ENCODE results near the gene SCRN2. TPM values are rescaled to one million over a fixed set of nuclear protein-coding genes. Genes with fewer than 3 reads are reported as not detected.

The SCRN2 gene
- total and polyA plus RNA-seq, 7 donors: 22.5 to 44.6 (median 28.8) TPM

DNA sequence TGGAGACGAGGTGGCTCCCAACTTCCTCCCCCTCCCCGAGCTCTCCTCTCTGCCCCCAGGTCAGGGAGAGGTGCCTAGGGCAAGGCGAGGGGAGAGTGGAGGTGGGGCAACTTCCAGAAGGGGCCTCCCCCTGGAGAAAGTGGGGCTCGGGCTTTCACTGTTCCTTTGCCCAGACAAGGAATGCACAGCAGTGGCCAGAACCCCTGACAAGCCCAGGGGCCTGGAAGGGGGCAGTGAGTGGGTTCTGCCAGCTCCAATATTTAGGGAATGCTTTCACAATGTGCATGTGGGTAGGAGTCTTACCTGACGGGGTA, 43.3 kb upstream of the SCRN2 start:
- DNase-seq: no peak
- intact Hi-C loops (cut with DNase I): no loop called here

GRCh38 chr17:47883589-47884426, 42.7 kb upstream of the SCRN2 start:
- Histone ChIP-seq H3K4me1 (peaks cover 0 to 8% (median 0%) of the 10 kb centered on the region in 4 donors), H3K9me3 (no peaks in the 10 kb centered on the region), H3K27me3 (peaks cover 0 to 8% (median 7%) of the 10 kb centered on the region in 3 donors), H3K36me3 (no peaks in the 10 kb centered on the region), H3K4me3 (no peak overlapping the region), H3K27ac (no peak overlapping the region)
- no peak for DNase-seq
- intact Hi-C loops (cut with DNase I): no loop called here
- WGBS, 2 donors: 38 to 65% methylated on average over 9 of the region's 9 CpGs
- TF ChIP-seq EP300 (IDR thresholded peaks at IDR 0.05): no peak
- TF ChIP-seq, protein P1, sequence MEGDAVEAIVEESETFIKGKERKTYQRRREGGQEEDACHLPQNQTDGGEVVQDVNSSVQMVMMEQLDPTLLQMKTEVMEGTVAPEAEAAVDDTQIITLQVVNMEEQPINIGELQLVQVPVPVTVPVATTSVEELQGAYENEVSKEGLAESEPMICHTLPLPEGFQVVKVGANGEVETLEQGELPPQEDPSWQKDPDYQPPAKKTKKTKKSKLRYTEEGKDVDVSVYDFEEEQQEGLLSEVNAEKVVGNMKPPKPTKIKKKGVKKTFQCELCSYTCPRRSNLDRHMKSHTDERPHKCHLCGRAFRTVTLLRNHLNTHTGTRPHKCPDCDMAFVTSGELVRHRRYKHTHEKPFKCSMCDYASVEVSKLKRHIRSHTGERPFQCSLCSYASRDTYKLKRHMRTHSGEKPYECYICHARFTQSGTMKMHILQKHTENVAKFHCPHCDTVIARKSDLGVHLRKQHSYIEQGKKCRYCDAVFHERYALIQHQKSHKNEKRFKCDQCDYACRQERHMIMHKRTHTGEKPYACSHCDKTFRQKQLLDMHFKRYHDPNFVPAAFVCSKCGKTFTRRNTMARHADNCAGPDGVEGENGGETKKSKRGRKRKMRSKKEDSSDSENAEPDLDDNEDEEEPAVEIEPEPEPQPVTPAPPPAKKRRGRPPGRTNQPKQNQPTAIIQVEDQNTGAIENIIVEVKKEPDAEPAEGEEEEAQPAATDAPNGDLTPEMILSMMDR (IDR thresholded peaks at IDR 0.05): no peak
- no peak for TF ChIP-seq POLR2AphosphoS5 (IDR thresholded peaks at IDR 0.05)
- no peak for TF ChIP-seq POLR2A (IDR thresholded peaks at IDR 0.05)

More for the DNA sequence above, 43.3 kb upstream of the SCRN2 start:
- Histone ChIP-seq H3K36me3 (no peaks in the 10 kb centered on the region), H3K27ac (no peak overlapping the region), H3K4me1 (peaks cover 0 to 8% (median 0%) of the 10 kb centered on the region in 4 donors), H3K27me3 (peaks cover 0 to 8% (median 7%) of the 10 kb centered on the region in 3 donors), H3K4me3 (no peak overlapping the region), H3K9me3 (no peaks in the 10 kb centered on the region)
- WGBS, 2 donors: 8 to 50% methylated on average over 5 of the region's 5 CpGs
- no peak for TF ChIP-seq EP300 (IDR thresholded peaks at IDR 0.05)
- TF ChIP-seq POLR2A (IDR thresholded peaks at IDR 0.05): no peak

- Histone ChIP-seq H3K27ac (peak overlapping the region in 2 of 4 donors; percentile 25 to 40), H3K4me3 (peak overlapping the region in 2 of 4 donors; percentile 10 to 19), H3K4me1 (peaks cover 0 to 8% (median 0%) of the 10 kb centered on the region in 4 donors), H3K36me3 (no peaks in the 10 kb centered on the region), H3K27me3 (peaks cover 0 to 12% (median 7%) of the 10 kb centered on the region in 3 donors), H3K9me3 (no peaks in the 10 kb centered on the region)
- DNase-seq: no peak
- WGBS, 2 donors: 80 to 84% methylated on average over 9 of the region's 9 CpGs
- TF ChIP-seq EP300 (IDR thresholded peaks at IDR 0.05) (no peak), POLR2AphosphoS5 (IDR thresholded peaks at IDR 0.05) (no peak), POLR2A (IDR thresholded peaks at IDR 0.05) (no peak)
- TF ChIP-seq, protein P1 (IDR thresholded peaks at IDR 0.05): no peak
- intact Hi-C loops (cut with DNase I): no loop called here
These were observed 41.9 kb upstream of the SCRN2 start for GRCh38 chr17:47882695-47883588.

- DNase-seq: no peak
- no peaks in the 10 kb centered on the region for H3K36me3 ChIP-seq
- H3K27me3 ChIP-seq: peaks cover 0 to 18% (median 7%) of the 10 kb centered on the region in 3 donors
- H3K4me3 ChIP-seq: peak overlapping the region in 2 of 4 donors; percentile 10 to 19
- intact Hi-C loops (cut with DNase I): no loop called here
- H3K9me3 ChIP-seq: no peaks in the 10 kb centered on the region
- TF ChIP-seq POLR2A (IDR thresholded peaks at IDR 0.05): no peak
- TF ChIP-seq, protein P1 (IDR thresholded peaks at IDR 0.05): no peak
- TF ChIP-seq POLR2AphosphoS5 (IDR thresholded peaks at IDR 0.05): no peak
- TF ChIP-seq EP300 (IDR thresholded peaks at IDR 0.05): no peak
- H3K4me1 ChIP-seq: peaks cover 0 to 8% (median 0%) of the 10 kb centered on the region in 4 donors
- peak overlapping the region in 2 of 4 donors; percentile 25 to 40 for H3K27ac ChIP-seq
- 6 to 28% methylated on average over 7 of the region's 7 CpGs for WGBS, 2 donors
These were observed 41.2 kb upstream of the SCRN2 start for GRCh38 chr17:47882247-47882646.

Data from sigmoid colon (tissue), 7 donors.